GM12892 (cell line): Measurements from ENCODE around the gene SKA2.

Experiments used
- POLR2A ChIP-seq: IDR thresholded peaks from 2 replicates; pipeline ENCODE4 v1.6.1; 2011; ENCODE audit warnings: low read depth, low read length, control low read depth
- TAF1 ChIP-seq: IDR thresholded peaks from 2 replicates; pipeline ENCODE4 v1.6.1; 2011; ENCODE audit warnings: low read depth, mild to moderate bottlenecking, control low read depth, low read length, borderline replicate concordance

DNA sequence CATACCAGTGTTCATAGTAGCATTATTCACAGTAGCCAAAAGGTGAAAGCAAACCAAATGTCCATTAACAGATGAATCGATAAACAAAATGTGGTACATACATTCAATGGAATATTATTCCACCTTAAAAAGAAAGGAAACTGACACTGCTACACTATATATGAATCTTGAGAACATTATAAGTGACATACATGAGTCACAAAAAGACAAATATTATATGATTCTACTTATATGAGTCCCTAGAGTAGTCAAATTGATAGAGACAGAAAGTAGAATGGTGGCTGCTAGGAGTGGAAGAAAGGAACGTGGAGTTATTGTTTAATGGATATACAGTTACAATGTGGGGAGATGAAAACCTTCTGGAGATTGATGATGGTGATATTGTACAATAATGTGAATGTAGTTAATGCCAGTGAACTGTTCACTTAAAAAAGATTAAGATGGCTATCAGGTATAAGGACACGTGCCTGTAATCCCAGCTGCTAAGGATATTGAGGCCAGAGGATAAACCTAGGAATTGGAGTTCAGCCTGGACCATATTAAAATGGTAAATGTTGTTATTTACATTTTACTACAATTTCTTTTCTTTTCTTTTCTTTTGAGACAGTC lies 28.1 kb downstream of the SKA2 start:
- no peak for TF ChIP-seq TAF1
- no peak for TF ChIP-seq POLR2A
